IPS-18a (cell line): ENCODE results near the gene ADGRA3.

Experiments used
- H3K27ac ChIP-seq: one replicate; pipeline ENCODE4 v1.5.1; 2013; ENCODE audit warnings: low read length
- H3K27me3 ChIP-seq: one replicate; pipeline ENCODE4 v1.6.1; 2013; ENCODE audit warnings: mild to moderate bottlenecking, low read length; ENCODE audit not compliant: control insufficient read depth, insufficient read depth
- H3K36me3 ChIP-seq: one replicate; pipeline ENCODE4 v1.6.1; 2013; ENCODE audit warnings: low read depth, low read length; ENCODE audit not compliant: control insufficient read depth
- H3K4me1 ChIP-seq: one replicate; pipeline ENCODE4 v1.6.1; 2013; ENCODE audit warnings: low read depth, low read length; ENCODE audit not compliant: control insufficient read depth
- H3K4me3 ChIP-seq: one replicate; pipeline ENCODE4 v1.5.1; 2013; ENCODE audit warnings: low read length
- H3K9ac ChIP-seq: one replicate; pipeline ENCODE4 v1.6.1; 2013; ENCODE audit warnings: mild to moderate bottlenecking, low read length, moderate library complexity
- H3K9me3 ChIP-seq: one replicate; pipeline ENCODE4 v1.6.1; 2013; ENCODE audit warnings: low read depth, low read length; ENCODE audit not compliant: control insufficient read depth

Gene ADGRA3

GRCh38 chr4:22345055-22345454, 170.8 kb downstream of the ADGRA3 start:
- no peaks in the 10 kb centered on the region for H3K27me3 ChIP-seq
- no peaks in the 10 kb centered on the region for H3K9me3 ChIP-seq
- H3K9ac ChIP-seq: no peak overlapping the region
- no peaks in the 10 kb centered on the region for H3K4me1 ChIP-seq
- H3K36me3 ChIP-seq: no peaks in the 10 kb centered on the region
- no peak overlapping the region for H3K4me3 ChIP-seq
- no peak overlapping the region for H3K27ac ChIP-seq

- H3K27me3 ChIP-seq: no peaks in the 10 kb centered on the region
- no peak overlapping the region for H3K27ac ChIP-seq
- no peaks in the 10 kb centered on the region for H3K4me1 ChIP-seq
- no peak overlapping the region for H3K4me3 ChIP-seq
- no peaks in the 10 kb centered on the region for H3K36me3 ChIP-seq
- no peaks in the 10 kb centered on the region for H3K9me3 ChIP-seq
- H3K9ac ChIP-seq: no peak overlapping the region
Observed at GRCh38 chr4:22343606-22344005, 172.3 kb downstream of the ADGRA3 start.

- no peak overlapping the region for H3K27ac ChIP-seq
- H3K4me1 ChIP-seq: no peaks in the 10 kb centered on the region
- no peaks in the 10 kb centered on the region for H3K36me3 ChIP-seq
- H3K9me3 ChIP-seq: no peaks in the 10 kb centered on the region
- H3K4me3 ChIP-seq: no peak overlapping the region
- no peak overlapping the region for H3K9ac ChIP-seq
- H3K27me3 ChIP-seq: no peaks in the 10 kb centered on the region
Observed at GRCh38 chr4:22339491-22339890, 176.4 kb downstream of the ADGRA3 start.

- Histone ChIP-seq H3K9me3 (no peaks in the 10 kb centered on the region), H3K36me3 (no peaks in the 10 kb centered on the region), H3K4me1 (no peaks in the 10 kb centered on the region), H3K27ac (no peak overlapping the region), H3K27me3 (no peaks in the 10 kb centered on the region), H3K4me3 (no peak overlapping the region), H3K9ac (no peak overlapping the region)
Observed at GRCh38 chr4:22338796-22339195, 177.1 kb downstream of the ADGRA3 start.
